HG02798 (cell line): ENCODE results near the gene COL24A1.

Experiments used
- ATAC-seq: cut with Tn5 transposase; IDR thresholded peaks from one replicate; pipeline ENCODE4 v1.9.1; 2021; ENCODE audit warnings: mild to moderate bottlenecking; ENCODE audit not compliant: unreplicated experiment, poor library complexity

The COL24A1 gene

GRCh38 chr1:85707990-85708828 lies 448.4 kb downstream of the COL24A1 start, which contains the start of gene ZNHIT6:
TSS of gene ZNHIT6 (minus strand) at chr1:85708433. CDS start at chr1:85708284, 149 bp downstream.
- peak; percentile 92 for ATAC-seq

GRCh38 chr1:85707267-85707989 lies 449.1 kb downstream of the COL24A1 start:
- no peak for ATAC-seq

- ATAC-seq: no peak
Observed at GRCh38 chr1:85705940-85706339, 450.6 kb downstream of the COL24A1 start.

GRCh38 chr1:85700422-85700821 lies 456.1 kb downstream of the COL24A1 start:
- ATAC-seq: no peak

- ATAC-seq: no peak
Observed at GRCh38 chr1:85697895-85698294, 458.7 kb downstream of the COL24A1 start.

- ATAC-seq: no peak
Observed at GRCh38 chr1:85692730-85693314, 463.8 kb downstream of the COL24A1 start.

- ATAC-seq: no peak
Observed at GRCh38 chr1:85689775-85690404, 466.7 kb downstream of the COL24A1 start.

GRCh38 chr1:85683292-85684025 lies 473.1 kb downstream of the COL24A1 start:
- no peak for ATAC-seq

GRCh38 chr1:85681087-85681486 lies 475.5 kb downstream of the COL24A1 start:
- no peak for ATAC-seq
